Bronchial smooth muscle cell (primary cell): ENCODE results near the gene OR11H1. TPM values are rescaled to one million over a fixed set of nuclear protein-coding genes. Genes with fewer than 3 reads are reported as not detected.

Source experiments
- total RNA-seq: library from RNA; depleted of rRNA; stranded (reverse); fragments of >200 nt; gene quantifications from 2 replicates; pipeline ENCODE4 v1.2.1, GENCODE V29; 2014

OR11H1 gene
- 0.16 TPM in 1 of 2 replicates, not detected in the other for total RNA-seq

GRCh38 chr22:15527892-15528291, at the start of gene OR11H1:
TSS of gene OR11H1 (plus strand) at chr22:15528192. CDS start at chr22:15528192, 0 bp downstream.

Other genes starting within 250 kb of the OR11H1 start
- gene POTEH, start 161.8 kb downstream of the OR11H1 start, total RNA-seq, result not detected in 2 replicates